Retinal pigment epithelial cell (primary cell): ENCODE data around the gene APLNR.

ENCODE experiments used
- DNase-seq: peaks from one replicate; pipeline ENCODE4 v3.0.0-alpha.2; 2010; ENCODE audit warnings: low read depth
- H3K4me3 ChIP-seq: 2 replicates; pipeline ENCODE4 v1.5.1; 2011; ENCODE audit warnings: mild to moderate bottlenecking, low read length, control low read depth, moderate library complexity
- CTCF ChIP-seq: conservative IDR thresholded peaks from 2 replicates; pipeline ENCODE4 v1.5.1; 2011; ENCODE audit warnings: low read depth, low read length, control low read depth, inconsistent platforms

Gene APLNR

GRCh38 chr11:57263351-57263750 lies 26.3 kb upstream of the APLNR start:
- H3K4me3 ChIP-seq: no peak overlapping the region
- DNase-seq: no peak
- TF ChIP-seq CTCF: no peak

GRCh38 chr11:57262157-57262556 lies 25.1 kb upstream of the APLNR start:
- H3K4me3 ChIP-seq: no peak overlapping the region
- no peak for TF ChIP-seq CTCF
- DNase-seq: no peak

- TF ChIP-seq CTCF: no peak
- DNase-seq: no peak
Observed at GRCh38 chr11:57260937-57261783, 24.1 kb upstream of the APLNR start.

GRCh38 chr11:57256119-57256518 lies 19.1 kb upstream of the APLNR start:
- no peak for TF ChIP-seq CTCF
- no peak overlapping the region for H3K4me3 ChIP-seq
- DNase-seq: no peak

More at GRCh38 chr11:57260937-57261783, 24.1 kb upstream of the APLNR start:
- no peak overlapping the region for H3K4me3 ChIP-seq

- no peak for DNase-seq
- no peak overlapping the region for H3K4me3 ChIP-seq
- no peak for TF ChIP-seq CTCF
Observed at GRCh38 chr11:57255618-57256017, 18.6 kb upstream of the APLNR start.

GRCh38 chr11:57254631-57255030 lies 17.6 kb upstream of the APLNR start:
- no peak overlapping the region for H3K4me3 ChIP-seq
- DNase-seq: no peak
- no peak for TF ChIP-seq CTCF

GRCh38 chr11:57251491-57252104 lies 14.5 kb upstream of the APLNR start:
- no peak overlapping the region for H3K4me3 ChIP-seq
- TF ChIP-seq CTCF: no peak
- no peak for DNase-seq
